ENCODE measurements around the gene STK24.

The STK24 gene

DNA sequence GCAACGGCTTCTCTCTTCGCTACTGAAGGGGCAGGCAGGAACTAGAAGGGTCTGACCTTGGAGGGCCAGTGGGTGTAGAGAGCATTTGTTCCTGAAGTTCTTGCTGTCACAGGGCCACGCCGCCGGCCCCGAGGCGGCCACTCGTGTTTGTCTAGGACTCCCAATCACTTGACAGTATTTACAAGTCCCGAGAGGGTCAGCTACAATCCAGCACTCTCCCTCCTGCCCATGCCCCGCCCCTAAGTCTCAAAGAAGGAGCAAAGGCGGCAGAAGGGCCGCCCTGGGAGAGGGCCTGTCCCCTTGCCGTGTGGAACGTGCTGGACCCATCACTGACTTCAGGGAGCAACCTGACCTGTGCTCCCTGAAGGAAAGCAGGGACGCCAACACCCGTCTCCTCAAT lies 118.5 kb downstream of the STK24 start:
- no peak for TF ChIP-seq CTCF (IDR thresholded peaks at IDR 0.05)
- H3K27ac Mint-ChIP-seq, result peak overlapping the region; percentile 70
- DNase-seq, result peak; percentile 35
- peaks cover 67% of the 10 kb centered on the region for H3K4me1 Mint-ChIP-seq
- peaks cover 7% of the 10 kb centered on the region for H3K27me3 Mint-ChIP-seq (ENCODE audit: low read depth, poor library complexity)
- no peak overlapping the region for H3K4me3 Mint-ChIP-seq
- peaks cover 70% of the 10 kb centered on the region for H3K36me3 Mint-ChIP-seq (ENCODE audit: low read depth)
- H3K9me3 Mint-ChIP-seq, result no peaks in the 10 kb centered on the region

- H3K27ac Mint-ChIP-seq, result peak overlapping the region; percentile 42
- no peaks in the 10 kb centered on the region for H3K9me3 Mint-ChIP-seq
- DNase-seq, result no peak
- no peak for TF ChIP-seq CTCF (IDR thresholded peaks at IDR 0.05)
- H3K4me1 Mint-ChIP-seq, result peaks cover 55% of the 10 kb centered on the region
- H3K4me3 Mint-ChIP-seq, result no peak overlapping the region
- peaks cover 69% of the 10 kb centered on the region for H3K36me3 Mint-ChIP-seq (ENCODE audit: low read depth)
- peaks cover 3% of the 10 kb centered on the region for H3K27me3 Mint-ChIP-seq (ENCODE audit: low read depth, poor library complexity)
These were observed 119.9 kb downstream of the STK24 start for GRCh38 chr13:98457053-98457452.

GRCh38 chr13:98456413-98456845 lies 120.5 kb downstream of the STK24 start:
- Mint-ChIP-seq H3K36me3 (ENCODE audit: low read depth) (peaks cover 69% of the 10 kb centered on the region), H3K27me3 (ENCODE audit: low read depth, poor library complexity) (peaks cover 3% of the 10 kb centered on the region), H3K4me3 (no peak overlapping the region), H3K9me3 (no peaks in the 10 kb centered on the region), H3K4me1 (peaks cover 61% of the 10 kb centered on the region), H3K27ac (no peak overlapping the region)
- TF ChIP-seq CTCF (IDR thresholded peaks at IDR 0.05), result no peak
- DNase-seq, result no peak

GRCh38 chr13:98454389-98454881 lies 122.5 kb downstream of the STK24 start:
- Mint-ChIP-seq H3K27me3 (ENCODE audit: low read depth, poor library complexity) (peaks cover 3% of the 10 kb centered on the region), H3K4me3 (no peak overlapping the region), H3K9me3 (no peaks in the 10 kb centered on the region), H3K36me3 (ENCODE audit: low read depth) (peaks cover 56% of the 10 kb centered on the region), H3K4me1 (peaks cover 67% of the 10 kb centered on the region), H3K27ac (no peak overlapping the region)
- TF ChIP-seq CTCF (IDR thresholded peaks at IDR 0.05), result no peak
- DNase-seq, result no peak

GRCh38 chr13:98452851-98453843 lies 123.8 kb downstream of the STK24 start:
- H3K9me3 Mint-ChIP-seq, result no peaks in the 10 kb centered on the region
- H3K4me1 Mint-ChIP-seq, result peaks cover 64% of the 10 kb centered on the region

More at GRCh38 chr13:98452851-98453843, 123.8 kb downstream of the STK24 start:
- Mint-ChIP-seq H3K36me3 (ENCODE audit: low read depth) (peaks cover 67% of the 10 kb centered on the region), H3K27ac (peak overlapping the region; percentile 48), H3K27me3 (ENCODE audit: low read depth, poor library complexity) (peaks cover 6% of the 10 kb centered on the region), H3K4me3 (no peak overlapping the region)
- TF ChIP-seq CTCF (IDR thresholded peaks at IDR 0.05), result no peak
- no peak for DNase-seq

All from nephron progenitor cell (in vitro differentiated cells).